Fibroblast of mammary gland (primary cell): ENCODE results near the gene DMPK.

Experiments
- DNase-seq: peaks from one replicate; pipeline ENCODE4 v3.0.0-alpha.2; 2010; ENCODE audit warnings: low read depth
- H3K4me3 ChIP-seq: 2 replicates; pipeline ENCODE4 v1.5.1; 2011; ENCODE audit warnings: low read depth, mild to moderate bottlenecking, low read length, moderate library complexity; ENCODE audit not compliant: control insufficient read depth
- CTCF ChIP-seq: conservative IDR thresholded peaks from 2 replicates; pipeline ENCODE4 v1.5.1; 2011; ENCODE audit warnings: low read depth, low read length, inconsistent platforms; ENCODE audit not compliant: control insufficient read depth, insufficient read depth

DMPK gene

DNA sequence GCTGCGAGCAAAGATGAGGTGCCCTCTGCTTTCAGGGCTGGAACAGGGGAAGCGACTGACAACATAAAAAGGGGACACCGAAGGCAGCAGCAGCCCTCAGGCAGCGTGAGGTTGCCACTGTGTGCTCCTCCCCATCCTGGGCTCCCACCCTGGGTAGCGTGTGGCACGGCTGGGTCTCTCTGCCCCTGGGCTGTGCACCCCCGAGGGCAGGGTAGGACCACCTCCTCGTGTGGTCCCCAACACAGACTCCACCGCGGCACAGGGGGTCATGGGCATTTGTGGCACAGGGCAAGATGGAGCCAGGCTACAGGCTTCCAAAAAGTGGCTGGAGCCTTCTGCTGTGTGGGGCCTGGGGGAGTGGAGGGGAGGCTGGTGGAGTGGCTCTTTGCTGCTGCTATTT lies 39.3 kb upstream of the DMPK start:
- H3K4me3 ChIP-seq: no peak overlapping the region
- no peak for TF ChIP-seq CTCF
- DNase-seq: no peak

- no peak overlapping the region for H3K4me3 ChIP-seq
- TF ChIP-seq CTCF: no peak
- DNase-seq: no peak
Observed at GRCh38 chr19:45821103-45821521, 38.8 kb upstream of the DMPK start.

DNA sequence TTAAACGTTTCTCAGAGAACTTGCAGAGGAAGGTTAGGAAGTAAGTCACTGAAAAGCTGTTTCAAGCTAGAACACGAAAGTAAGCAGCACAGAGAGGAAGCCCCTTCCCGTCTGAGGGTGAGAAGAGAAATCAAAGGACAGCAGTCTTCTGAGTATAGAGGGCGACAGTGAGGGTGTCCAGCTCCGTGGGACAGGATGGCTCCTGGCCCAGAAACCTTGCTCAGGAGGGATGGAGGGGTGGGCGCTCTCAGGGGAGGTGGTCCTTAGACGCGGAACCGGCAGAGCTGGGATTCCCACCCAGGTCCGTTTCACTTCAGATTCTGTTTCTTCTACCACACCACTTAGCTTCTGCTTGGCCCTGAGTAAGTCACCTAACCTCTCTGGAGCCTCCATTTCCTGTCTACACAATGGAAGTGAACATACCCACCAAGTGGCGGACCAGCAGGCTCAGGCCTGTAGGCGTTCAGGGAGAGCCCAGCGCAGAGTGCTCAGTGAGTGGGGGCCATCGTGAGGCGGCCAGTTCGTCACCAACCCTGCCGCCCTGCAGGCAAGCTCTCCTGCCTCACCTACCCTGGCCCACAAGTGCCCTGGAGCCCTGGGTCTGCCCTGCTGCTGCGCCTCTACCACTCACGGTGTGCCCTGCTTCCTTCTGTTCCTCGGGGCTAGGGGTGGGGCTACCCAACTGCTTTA lies 38.3 kb upstream of the DMPK start:
- no peak overlapping the region for H3K4me3 ChIP-seq
- no peak for TF ChIP-seq CTCF
- DNase-seq: no peak

DNA sequence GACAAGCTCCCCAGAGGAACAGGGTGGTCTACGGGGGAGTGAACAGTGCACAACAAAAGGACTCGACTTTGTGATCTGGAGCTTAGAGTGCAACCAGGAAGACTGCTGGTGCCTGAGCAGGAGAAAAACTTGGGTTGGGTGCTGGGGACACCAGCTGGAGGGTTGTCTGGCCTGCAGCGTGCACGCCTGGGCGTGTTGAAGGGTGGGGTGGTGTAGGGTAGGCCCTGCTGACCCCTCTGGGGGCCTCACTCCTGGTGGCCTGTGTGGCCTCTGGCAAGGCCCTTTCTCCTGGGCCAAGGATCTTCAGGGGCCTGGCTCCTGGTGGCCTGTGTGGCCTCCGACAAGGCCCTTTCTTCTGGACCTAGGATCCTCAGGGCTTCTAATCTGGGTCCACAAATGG lies 37.5 kb upstream of the DMPK start:
- no peak for TF ChIP-seq CTCF
- DNase-seq: no peak
- H3K4me3 ChIP-seq: no peak overlapping the region

GRCh38 chr19:45817725-45818301 lies 35.5 kb upstream of the DMPK start:
- no peak for TF ChIP-seq CTCF
- DNase-seq: no peak

DNA sequence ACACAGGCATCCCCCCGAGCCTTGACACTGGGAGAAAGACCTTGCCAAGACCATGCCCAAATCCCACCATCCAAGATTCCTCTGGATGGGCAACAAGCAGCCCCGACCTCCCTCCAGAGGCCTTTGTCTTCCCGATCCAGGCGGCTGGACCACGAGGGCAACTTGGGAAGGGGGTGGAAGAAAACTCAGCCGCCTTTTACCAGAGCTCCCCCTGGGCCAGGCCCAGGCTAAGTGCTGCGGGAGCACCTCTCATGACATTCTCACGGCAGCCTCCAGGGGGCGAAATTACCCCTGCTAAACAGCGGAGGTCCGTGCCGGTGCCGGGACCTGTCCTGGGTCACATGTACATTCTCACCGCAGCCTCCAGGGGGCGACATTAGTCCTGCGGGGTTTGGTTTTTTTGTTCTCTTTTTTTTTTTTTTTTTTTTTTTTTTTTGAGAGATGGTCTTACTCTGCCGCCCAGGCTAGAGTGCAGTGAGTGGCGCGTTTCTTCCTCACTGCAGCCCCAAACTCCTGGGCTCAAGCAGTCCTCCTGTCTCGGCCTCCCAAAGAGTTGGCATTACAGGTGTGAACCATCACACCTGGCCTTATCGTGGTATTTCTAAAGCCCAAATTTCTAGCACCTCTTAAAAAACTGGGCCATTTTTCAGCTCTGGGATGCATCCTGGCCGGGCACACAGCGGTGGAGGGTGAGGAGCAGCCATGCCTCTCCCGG lies 34.9 kb upstream of the DMPK start:
- no peak overlapping the region for H3K4me3 ChIP-seq
- peak; percentile 93 for DNase-seq
- TF ChIP-seq CTCF: peak; percentile 90

More at GRCh38 chr19:45817725-45818301, 35.5 kb upstream of the DMPK start:
- no peak overlapping the region for H3K4me3 ChIP-seq
